A673 (cell line): ENCODE results near the gene SLC34A2. TPM values are rescaled to one million over a fixed set of nuclear protein-coding genes. Genes with fewer than 3 reads are reported as not detected.

Experiments used
- BruUV-seq: library from RNA; stranded (reverse); fragments of 400-500 nt; replicated peaks from 2 replicates; lab custom pipeline; 2021; lab: Mats Ljungman, UMichigan
- CTCF ChIA-PET: fragments of 300-600 bp; sonication (Branson Sonifier 250); formaldehyde crosslinking; loops from one replicate; lab custom pipeline; 2022; ENCODE audit warnings: antibody characterized with exemption; lab: Charles Lee
- POLR2A ChIA-PET: fragments of 300-600 bp; sonication (Branson Sonifier 250); formaldehyde crosslinking; loops from one replicate; lab custom pipeline; 2022; ENCODE audit warnings: antibody characterized with exemption; ENCODE audit not compliant: low non-redundant PET; lab: Charles Lee
- DNase-seq: peaks from one replicate; pipeline ENCODE4 v3.0.0-alpha.2; 2015; ENCODE audit warnings: low spot score
- H3K27ac ChIP-seq: fragments of 200-600 bp; sonication (generic); 2 replicates; pipeline ENCODE4 v1.5.1; 2016; ENCODE audit warnings: mixed run types, low read depth, mild to moderate bottlenecking, mixed read lengths, antibody characterized with exemption, low read length; ENCODE audit not compliant: poor library complexity, severe bottlenecking
- H3K27me3 ChIP-seq: fragments of 200-600 bp; sonication (generic); replicated peaks from 2 replicates; pipeline ENCODE4 v1.6.1; 2017; ENCODE audit warnings: mixed run types, low read depth, mild to moderate bottlenecking, mixed read lengths, antibody characterized with exemption, low read length; ENCODE audit not compliant: insufficient read depth, poor library complexity
- H3K36me3 ChIP-seq: fragments of 200-600 bp; sonication (generic); 2 replicates; pipeline ENCODE4 v1.6.1; 2016; ENCODE audit warnings: mixed run types, mild to moderate bottlenecking, mixed read lengths, antibody characterized with exemption, low read length; ENCODE audit not compliant: insufficient read depth, poor library complexity, severe bottlenecking
- H3K4me1 ChIP-seq: fragments of 200-600 bp; sonication (generic); 2 replicates; pipeline ENCODE4 v1.6.1; 2017; ENCODE audit warnings: mixed run types, mild to moderate bottlenecking, mixed read lengths, antibody characterized with exemption, low read length; ENCODE audit not compliant: insufficient read depth, poor library complexity, severe bottlenecking
- H3K4me3 ChIP-seq: fragments of 200-600 bp; sonication (generic); 2 replicates; pipeline ENCODE4 v1.5.1; 2016; ENCODE audit warnings: low read depth, mixed run types, mild to moderate bottlenecking, mixed read lengths, low read length; ENCODE audit not compliant: poor library complexity, severe bottlenecking
- H3K9me3 ChIP-seq: fragments of 200-600 bp; sonication (generic); 2 replicates; pipeline ENCODE4 v1.6.1; 2016; ENCODE audit warnings: mixed run types, low read depth, mild to moderate bottlenecking, mixed read lengths, antibody characterized with exemption, low read length; ENCODE audit not compliant: poor library complexity, severe bottlenecking
- CTCF ChIP-seq: fragments of 300-800, 200-600 bp; sonication (generic); conservative IDR thresholded peaks from 2 replicates; pipeline ENCODE4 v1.5.1; 2017; ENCODE audit warnings: low read depth, mild to moderate bottlenecking, antibody characterized with exemption, low read length, moderate library complexity, mixed read lengths
- EZH2 ChIP-seq: fragments of 200-600 bp; sonication (generic); IDR thresholded peaks from 2 replicates; pipeline ENCODE4 v1.6.1; 2017; ENCODE audit warnings: borderline replicate concordance, low read depth, mild to moderate bottlenecking, mixed read lengths, antibody characterized with exemption, low read length; ENCODE audit not compliant: poor library complexity, severe bottlenecking
- intact Hi-C: fragments of 100-400 bp; cut with micrococcal nuclease; formaldehyde crosslinking; loops from one replicate; pipeline ENCODE4 v1.10.0; 2022; ENCODE audit not compliant: unreplicated experiment
- total RNA-seq: library from RNA; stranded (reverse); gene quantifications from 2 replicates; pipeline ENCODE4 v1.2.3, GENCODE V29; 2021

Gene SLC34A2
- total RNA-seq, 1 experiment from 2014 or later, result 0.06 TPM

DNA sequence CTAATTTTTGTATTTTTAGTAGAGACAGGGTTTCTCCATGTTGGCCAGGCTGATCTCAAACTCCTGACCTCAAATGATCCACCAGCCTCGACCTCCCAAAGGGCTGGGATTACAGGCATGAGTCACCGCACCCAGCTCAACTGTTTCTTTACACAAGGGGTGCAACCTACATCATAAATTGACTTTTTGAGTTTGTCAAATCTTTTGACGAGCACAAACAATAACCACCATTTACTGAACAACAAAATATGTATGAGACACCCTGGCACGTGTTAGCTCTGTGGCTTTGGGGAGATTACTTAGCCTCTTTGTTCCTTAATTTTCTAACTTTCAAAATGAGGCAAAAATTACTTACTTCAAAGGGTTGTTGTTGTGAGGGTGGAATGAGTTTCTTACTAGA lies 23.5 kb upstream of the SLC34A2 start:
- TF ChIP-seq CTCF (no peak), EZH2 (no peak)
- POLR2A ChIA-PET, result interaction anchor here (0.6 kb wide), 1 partner anchor 27 kb away, joined by 3 read pairs; no protein-coding TSS in a partner anchor
- intact Hi-C loops, result no loop called here
- BruUV-seq, result no TSS peak
- no peaks in the 10 kb centered on the region for H3K9me3 ChIP-seq
- no peak overlapping the region for H3K27ac ChIP-seq
- no peak overlapping the region for H3K4me3 ChIP-seq
- no peaks in the 10 kb centered on the region for H3K4me1 ChIP-seq
- H3K27me3 ChIP-seq, result no peaks in the 10 kb centered on the region
- CTCF ChIA-PET, result no interaction called here
- no peaks in the 10 kb centered on the region for H3K36me3 ChIP-seq
- no peak for DNase-seq

DNA sequence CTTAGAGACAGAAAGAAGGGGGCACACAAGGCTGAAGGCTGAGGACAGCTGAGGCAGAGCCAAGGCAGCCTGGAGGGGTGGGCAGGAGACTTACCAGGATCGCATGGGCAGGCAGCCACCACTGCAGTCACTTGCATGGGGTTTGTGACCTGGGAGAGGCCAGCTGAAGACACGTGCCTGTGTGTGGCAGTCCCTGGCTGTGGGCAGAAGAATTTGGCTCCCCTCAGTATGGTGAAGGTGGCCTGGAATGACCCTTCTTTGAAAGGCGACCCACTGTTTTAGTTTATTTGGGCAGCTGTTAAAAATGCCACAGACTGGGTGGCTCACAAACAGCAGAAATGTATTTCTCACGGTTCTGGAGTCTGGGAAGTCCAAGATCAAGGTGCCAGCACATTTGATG lies 22.1 kb upstream of the SLC34A2 start:
- BruUV-seq, result no TSS peak
- DNase-seq, result no peak
- H3K27ac ChIP-seq, result no peak overlapping the region
- H3K27me3 ChIP-seq, result no peaks in the 10 kb centered on the region
- POLR2A ChIA-PET, result no interaction called here
- intact Hi-C loops, result no loop called here
- H3K9me3 ChIP-seq, result no peaks in the 10 kb centered on the region
- TF ChIP-seq EZH2 (no peak), CTCF (no peak)
- CTCF ChIA-PET, result no interaction called here
- no peaks in the 10 kb centered on the region for H3K36me3 ChIP-seq
- no peak overlapping the region for H3K4me3 ChIP-seq
- H3K4me1 ChIP-seq, result no peaks in the 10 kb centered on the region

GRCh38 chr4:25635501-25635900 lies 20.1 kb upstream of the SLC34A2 start:
- CTCF ChIA-PET, result no interaction called here
- BruUV-seq, result no TSS peak
- H3K27ac ChIP-seq, result no peak overlapping the region
- no peak for TF ChIP-seq EZH2
- no peak for TF ChIP-seq CTCF
- POLR2A ChIA-PET, result no interaction called here
- H3K9me3 ChIP-seq, result no peaks in the 10 kb centered on the region
- H3K4me3 ChIP-seq, result no peak overlapping the region
- no peaks in the 10 kb centered on the region for H3K27me3 ChIP-seq
- intact Hi-C loops, result no loop called here
- no peak for DNase-seq
- no peaks in the 10 kb centered on the region for H3K36me3 ChIP-seq
- no peaks in the 10 kb centered on the region for H3K4me1 ChIP-seq
